ENCODE data around the gene ADRM1.

ADRM1 gene

DNA sequence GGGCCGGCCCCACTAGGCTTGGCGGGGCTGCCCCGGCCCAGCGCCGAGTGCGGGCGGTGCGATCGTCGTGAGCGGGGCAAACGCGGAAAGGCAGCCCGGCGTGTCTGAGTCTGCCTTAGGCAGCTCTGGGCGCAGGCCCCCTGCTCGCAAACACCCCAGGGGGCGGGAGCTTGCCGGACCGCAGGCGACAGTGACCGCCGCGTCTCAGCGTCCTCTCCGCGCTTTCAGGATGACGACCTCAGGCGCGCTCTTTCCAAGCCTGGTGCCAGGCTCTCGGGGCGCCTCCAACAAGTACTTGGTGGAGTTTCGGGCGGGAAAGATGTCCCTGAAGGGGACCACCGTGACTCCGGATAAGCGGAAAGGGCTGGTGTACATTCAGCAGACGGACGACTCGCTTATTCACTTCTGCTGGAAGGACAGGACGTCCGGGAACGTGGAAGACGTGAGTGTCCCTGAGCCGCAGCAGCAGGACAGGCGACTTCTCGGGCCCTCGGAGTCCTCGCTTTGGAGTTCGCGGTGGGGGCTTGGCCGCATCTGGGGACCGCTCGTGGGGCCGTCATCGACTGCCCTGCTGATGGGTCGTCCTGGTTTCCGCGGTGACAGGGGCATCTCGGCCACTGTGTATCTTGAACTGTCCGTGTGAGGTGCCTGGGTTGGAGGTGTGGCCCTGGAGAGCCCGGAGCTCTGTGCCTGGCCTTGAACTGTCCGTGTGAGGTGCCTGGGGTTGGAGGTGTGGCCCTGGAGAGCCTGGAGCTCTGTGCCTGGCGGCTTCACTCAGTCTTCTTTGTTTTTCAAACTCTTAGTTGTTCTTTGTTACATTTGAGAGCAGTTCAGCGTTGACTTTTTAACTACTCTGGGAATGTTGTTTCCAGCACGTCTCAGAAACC lies 786 bp downstream of the ADRM1 start:
- peaks cover 19% of the 10 kb centered on the region for H3K79me2 ChIP-seq
- peak overlapping the region; percentile 8 for H3K27ac ChIP-seq
- H3K9ac ChIP-seq = no peak overlapping the region
- H3K27me3 ChIP-seq (ENCODE audit: control insufficient read depth, insufficient read depth, low read length) = no peaks in the 10 kb centered on the region
- H3K9me3 ChIP-seq (ENCODE audit: control insufficient read depth, low read length) = no peaks in the 10 kb centered on the region
- no peaks in the 10 kb centered on the region for H3K36me3 ChIP-seq (ENCODE audit: control insufficient read depth, insufficient read depth, low read length)
- peak overlapping the region; percentile 70 for H3K4me3 ChIP-seq (ENCODE audit: low read depth, low read length)
- peaks cover 11% of the 10 kb centered on the region for H3K4me1 ChIP-seq
- TF ChIP-seq, protein P1, sequence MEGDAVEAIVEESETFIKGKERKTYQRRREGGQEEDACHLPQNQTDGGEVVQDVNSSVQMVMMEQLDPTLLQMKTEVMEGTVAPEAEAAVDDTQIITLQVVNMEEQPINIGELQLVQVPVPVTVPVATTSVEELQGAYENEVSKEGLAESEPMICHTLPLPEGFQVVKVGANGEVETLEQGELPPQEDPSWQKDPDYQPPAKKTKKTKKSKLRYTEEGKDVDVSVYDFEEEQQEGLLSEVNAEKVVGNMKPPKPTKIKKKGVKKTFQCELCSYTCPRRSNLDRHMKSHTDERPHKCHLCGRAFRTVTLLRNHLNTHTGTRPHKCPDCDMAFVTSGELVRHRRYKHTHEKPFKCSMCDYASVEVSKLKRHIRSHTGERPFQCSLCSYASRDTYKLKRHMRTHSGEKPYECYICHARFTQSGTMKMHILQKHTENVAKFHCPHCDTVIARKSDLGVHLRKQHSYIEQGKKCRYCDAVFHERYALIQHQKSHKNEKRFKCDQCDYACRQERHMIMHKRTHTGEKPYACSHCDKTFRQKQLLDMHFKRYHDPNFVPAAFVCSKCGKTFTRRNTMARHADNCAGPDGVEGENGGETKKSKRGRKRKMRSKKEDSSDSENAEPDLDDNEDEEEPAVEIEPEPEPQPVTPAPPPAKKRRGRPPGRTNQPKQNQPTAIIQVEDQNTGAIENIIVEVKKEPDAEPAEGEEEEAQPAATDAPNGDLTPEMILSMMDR (IDR thresholded peaks at IDR 0.05) = no peak
- H3K4me2 ChIP-seq (ENCODE audit: low read length) = peak overlapping the region; percentile 97
- H2AFZ ChIP-seq = no peak overlapping the region

DNA sequence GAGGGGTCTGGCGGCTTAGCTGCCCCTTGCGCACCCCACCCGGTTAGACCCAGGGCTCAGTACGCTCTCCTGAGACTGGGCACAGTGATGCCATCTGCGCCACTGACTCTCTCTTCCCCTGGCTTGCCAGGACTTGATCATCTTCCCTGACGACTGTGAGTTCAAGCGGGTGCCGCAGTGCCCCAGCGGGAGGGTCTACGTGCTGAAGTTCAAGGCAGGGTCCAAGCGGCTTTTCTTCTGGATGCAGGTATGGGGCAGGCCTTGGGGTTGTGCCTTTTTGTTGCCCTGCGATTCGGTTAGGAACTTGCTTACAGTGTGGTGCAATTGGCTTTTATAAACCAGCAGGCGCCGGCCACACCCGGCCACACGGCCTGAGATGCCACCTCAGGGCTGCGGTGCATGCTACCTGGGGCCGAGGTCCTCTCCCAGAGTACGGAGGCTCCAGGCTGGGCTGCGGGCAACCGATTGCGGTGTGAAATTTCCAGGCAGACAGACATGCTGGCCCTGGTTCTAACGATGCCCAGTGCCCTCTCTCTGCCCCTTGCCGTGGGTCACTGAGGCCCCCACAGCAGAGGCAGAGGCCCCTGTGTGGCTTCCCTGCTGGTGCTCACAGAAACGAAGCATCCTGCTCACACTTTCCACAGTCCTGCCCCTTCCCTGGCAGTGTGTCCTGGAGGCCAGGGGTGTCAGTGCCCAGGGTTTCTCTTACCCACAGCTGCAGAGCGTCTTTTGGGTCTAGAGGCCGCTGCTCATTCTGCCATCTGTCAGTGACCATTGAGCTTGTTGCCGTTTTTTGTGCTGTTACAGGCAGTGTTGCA lies 1.7 kb downstream of the ADRM1 start:
- Histone ChIP-seq H3K4me2 (ENCODE audit: low read length) (peak overlapping the region; percentile 97), H3K36me3 (ENCODE audit: control insufficient read depth, insufficient read depth, low read length) (no peaks in the 10 kb centered on the region), H3K4me3 (ENCODE audit: low read depth, low read length) (no peak overlapping the region), H3K27ac (no peak overlapping the region), H3K9ac (no peak overlapping the region), H3K79me2 (peaks cover 19% of the 10 kb centered on the region), H3K9me3 (ENCODE audit: control insufficient read depth, low read length) (no peaks in the 10 kb centered on the region), H2AFZ (no peak overlapping the region), H3K27me3 (ENCODE audit: control insufficient read depth, insufficient read depth, low read length) (no peaks in the 10 kb centered on the region), H3K4me1 (peaks cover 11% of the 10 kb centered on the region)
- TF ChIP-seq, protein P1 (IDR thresholded peaks at IDR 0.05) = no peak

DNA sequence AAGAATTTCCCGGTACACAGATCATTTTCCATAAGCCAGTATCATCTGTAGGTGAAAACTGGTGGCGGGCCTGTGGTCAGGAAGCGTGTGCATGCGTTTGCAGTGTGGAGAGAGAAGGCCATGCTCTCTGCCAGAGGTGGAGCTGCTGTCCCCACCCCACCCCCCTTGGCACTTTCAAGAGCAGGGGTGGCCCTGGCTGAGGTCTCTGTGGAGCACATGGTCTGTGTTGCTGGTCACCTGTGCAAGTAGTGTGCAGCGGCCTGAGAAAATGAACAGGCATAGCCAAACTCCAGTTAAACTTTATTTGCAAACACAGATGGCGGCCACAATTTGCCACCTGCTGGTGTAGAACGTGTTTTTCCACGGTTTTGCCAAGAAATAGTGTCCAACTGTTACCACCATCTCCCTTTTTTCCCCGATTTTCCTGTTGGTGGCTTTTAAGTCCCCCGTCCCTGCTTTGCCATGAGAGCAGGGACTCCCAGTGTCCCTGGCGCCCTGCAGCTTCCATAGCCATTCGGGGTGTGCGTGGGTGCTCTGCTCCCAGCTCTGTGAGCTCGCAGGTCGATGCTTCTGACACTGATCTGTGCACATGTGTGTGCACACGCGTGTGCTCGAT lies 2.5 kb downstream of the ADRM1 start:
- H3K9me3 ChIP-seq (ENCODE audit: control insufficient read depth, low read length) = no peaks in the 10 kb centered on the region
- H3K27ac ChIP-seq = no peak overlapping the region
- no peak overlapping the region for H3K9ac ChIP-seq
- H3K79me2 ChIP-seq = peaks cover 19% of the 10 kb centered on the region
- no peaks in the 10 kb centered on the region for H3K36me3 ChIP-seq (ENCODE audit: control insufficient read depth, insufficient read depth, low read length)
- H3K4me2 ChIP-seq (ENCODE audit: low read length) = no peak overlapping the region
- H3K27me3 ChIP-seq (ENCODE audit: control insufficient read depth, insufficient read depth, low read length) = no peaks in the 10 kb centered on the region
- H2AFZ ChIP-seq = no peak overlapping the region
- TF ChIP-seq, protein P1 (IDR thresholded peaks at IDR 0.05) = no peak
- peaks cover 11% of the 10 kb centered on the region for H3K4me1 ChIP-seq
- no peak overlapping the region for H3K4me3 ChIP-seq (ENCODE audit: low read depth, low read length)

DNA sequence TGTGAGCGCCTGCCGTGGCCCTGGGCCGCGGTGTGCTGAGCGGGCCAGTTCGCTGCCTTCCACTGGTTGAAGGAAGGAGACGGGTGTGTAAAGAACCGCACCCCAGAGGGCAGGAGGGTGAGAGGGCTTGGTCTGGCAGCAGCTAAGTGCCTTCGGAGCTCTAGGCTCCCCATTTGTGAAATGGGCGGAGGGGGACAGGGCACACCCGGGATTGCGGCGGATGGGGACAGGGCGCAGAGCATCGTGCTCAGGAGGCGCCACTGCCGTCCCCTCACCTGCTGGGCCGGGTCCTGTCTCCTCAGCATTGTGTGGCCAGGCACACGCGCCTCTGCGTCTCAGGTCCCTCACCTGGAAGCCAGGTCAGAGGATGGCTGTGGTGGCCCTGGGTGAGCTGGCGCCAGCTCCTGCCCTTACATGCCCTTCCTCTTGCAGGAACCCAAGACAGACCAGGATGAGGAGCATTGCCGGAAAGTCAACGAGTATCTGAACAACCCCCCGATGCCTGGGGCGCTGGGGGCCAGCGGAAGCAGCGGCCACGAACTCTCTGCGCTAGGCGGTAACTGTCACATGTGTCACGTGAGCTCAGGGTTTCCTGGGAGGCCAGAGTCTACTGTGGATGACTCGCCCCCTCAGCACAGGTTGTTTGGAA lies 3.1 kb downstream of the ADRM1 start:
- Histone ChIP-seq H3K4me2 (ENCODE audit: low read length) (no peak overlapping the region), H3K36me3 (ENCODE audit: control insufficient read depth, insufficient read depth, low read length) (no peaks in the 10 kb centered on the region), H3K27ac (no peak overlapping the region), H3K4me1 (peaks cover 11% of the 10 kb centered on the region), H3K4me3 (ENCODE audit: low read depth, low read length) (no peak overlapping the region), H3K27me3 (ENCODE audit: control insufficient read depth, insufficient read depth, low read length) (no peaks in the 10 kb centered on the region), H3K9me3 (ENCODE audit: control insufficient read depth, low read length) (no peaks in the 10 kb centered on the region), H3K79me2 (peaks cover 19% of the 10 kb centered on the region), H2AFZ (no peak overlapping the region), H3K9ac (no peak overlapping the region)
- TF ChIP-seq, protein P1 (IDR thresholded peaks at IDR 0.05) = no peak
